HepG2 (cell line): Measurements from ENCODE around the gene KDM8. TPM values are rescaled to one million over a fixed set of nuclear protein-coding genes. Genes with fewer than 3 reads are reported as not detected.
A peak's percentile ranks its signal among the peaks of the same experiment; 100 is the strongest.

Experiments used
- AGO2 ChIP-seq: fragments of 200-400 bp; formaldehyde crosslinking; optimal IDR thresholded peaks from 2 replicates; pipeline ENCODE3; 2017; ENCODE audit warnings: mild to moderate bottlenecking, low read depth, low read length, moderate library complexity
- BHLHE40 ChIP-seq: IDR thresholded peaks from 2 replicates; pipeline ENCODE4 v1.6.1; 2011; ENCODE audit warnings: low read length, improper control_type of control experiment
- CBX1 ChIP-seq: IDR thresholded peaks from one replicate; pipeline ENCODE4 v1.6.1; 2016; ENCODE audit warnings: antibody characterized with exemption, low read depth
- HMGA1 ChIP-seq: sonication (generic); formaldehyde crosslinking; conservative IDR thresholded peaks from 2 replicates; pipeline ENCODE4 v1.4.0; 2020; ENCODE audit warnings: missing genetic modification reagents
- SNAI1 ChIP-seq: sonication (generic); formaldehyde crosslinking; IDR thresholded peaks from 2 replicates; pipeline ENCODE4 v1.5.0; 2020; ENCODE audit warnings: mild to moderate bottlenecking, missing genetic modification reagents, borderline replicate concordance
- ZNF350 ChIP-seq: sonication (generic); formaldehyde crosslinking; IDR thresholded peaks from 2 replicates; pipeline ENCODE4 v1.4.0; 2020; ENCODE audit warnings: mild to moderate bottlenecking, low read depth, missing genetic modification reagents, borderline replicate concordance
- polyA plus RNA-seq, 8 experiments: library from polyadenylated mRNA; depleted of rRNA in 3 of 8; stranded (reverse) in 7 of 8; unstranded in 1 of 8; fragments of >200 nt; fragmentation: Illumina TruSeq in 4 of 8; extraction: Trizol in 4 of 8; gene quantifications; 2 replicates each; pipeline versions ENCODE4 v1.2.1 to v1.2.3, GENCODE V29; 2011 to 2016; ENCODE audit warnings: low read depth in 4 of 8, missing spikeins in 1 of 8, mixed read lengths in 1 of 8; ENCODE audit not compliant: insufficient read depth in 1 of 8
- total RNA-seq, 5 experiments: library from RNA; depleted of rRNA; stranded (reverse); fragments of >200 nt; fragmentation: Illumina TruSeq; extraction: Trizol; gene quantifications; 2 replicates each; pipeline ENCODE4 v1.2.3, GENCODE V29; 2016; ENCODE audit warnings: low read depth in 1 of 5
- TF ChIP-seq, protein P1 (sequence below): sonication (generic); formaldehyde crosslinking; IDR thresholded peaks from 2 replicates; pipeline ENCODE4 v1.8.1; 2022; ENCODE audit warnings: low read depth, mild to moderate bottlenecking, missing genetic modification reagents
- TF ChIP-seq, protein P2 (sequence below): sonication (generic); formaldehyde crosslinking; IDR thresholded peaks from 2 replicates; pipeline ENCODE4 v1.4.0; 2020; ENCODE audit warnings: missing genetic modification reagents
- TF ChIP-seq, protein P3 (sequence below): sonication (generic); formaldehyde crosslinking; IDR thresholded peaks from 2 replicates; pipeline ENCODE4 v1.5.1; 2020; ENCODE audit warnings: missing genetic modification reagents, mild to moderate bottlenecking, borderline replicate concordance
- TF ChIP-seq, protein P4 (sequence below): sonication (generic); formaldehyde crosslinking; IDR thresholded peaks from 2 replicates; pipeline ENCODE4 v1.4.0; 2020; ENCODE audit warnings: mild to moderate bottlenecking, missing genetic modification reagents
- TF ChIP-seq, protein P5 (sequence below): sonication (generic); formaldehyde crosslinking; IDR thresholded peaks from 2 replicates; pipeline ENCODE4 v1.4.0; 2020; ENCODE audit warnings: missing genetic modification reagents, borderline replicate concordance
- TF ChIP-seq, protein P6 (sequence below): sonication (generic); IDR thresholded peaks from 2 replicates; pipeline ENCODE4 v1.6.1; 2016; ENCODE audit warnings: low read depth, borderline replicate concordance
- TF ChIP-seq, protein P7 (sequence below): sonication (generic); formaldehyde crosslinking; IDR thresholded peaks from 2 replicates; pipeline ENCODE4 v1.8.0; 2022; ENCODE audit warnings: mild to moderate bottlenecking, missing genetic modification reagents, borderline replicate concordance
- TF ChIP-seq, protein P8 (sequence below): sonication (generic); formaldehyde crosslinking; IDR thresholded peaks from 2 replicates; pipeline ENCODE4 v1.4.0; 2020; ENCODE audit warnings: mild to moderate bottlenecking, missing genetic modification reagents
- TF ChIP-seq, protein P9 (sequence below): sonication (generic); formaldehyde crosslinking; IDR thresholded peaks from 2 replicates; pipeline ENCODE4 v1.5.0; 2020; ENCODE audit warnings: missing genetic modification reagents, mild to moderate bottlenecking, borderline replicate concordance

The KDM8 gene
- total and polyA plus RNA-seq, 2 of the 13 experiments (the other 11 are each of a cell fraction or from before 2014, with no cell fraction given) = 3.3 to 8.6 TPM

DNA sequence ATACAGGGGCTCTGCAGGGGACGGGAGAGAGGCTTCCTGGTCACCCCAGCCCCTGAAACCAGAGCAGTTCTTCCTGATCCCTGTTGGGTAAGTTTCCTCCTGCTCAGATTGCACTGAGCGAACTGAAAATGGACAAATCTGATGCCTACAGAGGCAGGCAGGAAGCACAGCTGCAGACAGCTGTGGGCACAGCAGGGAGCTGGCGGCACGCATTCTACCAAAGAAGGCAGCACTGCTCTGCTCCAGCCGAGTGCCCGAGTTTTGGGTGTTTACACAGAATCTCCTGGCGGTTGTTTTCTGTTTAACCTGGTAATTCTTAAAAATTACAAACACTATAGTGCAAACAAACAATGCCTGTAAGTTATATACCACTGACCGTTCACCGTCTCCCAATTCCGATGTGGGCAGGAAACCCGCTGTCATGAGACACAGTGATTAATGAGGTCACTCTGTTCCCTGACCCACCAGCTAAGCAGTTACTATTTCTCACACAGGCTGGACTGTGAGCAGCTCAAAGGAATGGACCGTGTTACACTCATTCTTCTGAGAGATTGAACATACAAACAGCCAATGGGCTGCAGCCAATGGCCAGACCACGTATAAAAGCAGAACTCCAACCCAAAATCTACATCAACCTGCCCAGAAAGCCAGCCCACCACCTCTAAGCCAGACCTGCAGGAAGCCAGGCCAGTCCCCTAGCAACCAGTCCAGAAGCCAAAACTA is 39.7 kb downstream of the KDM8 start (continued):
- TF ChIP-seq, protein P1, sequence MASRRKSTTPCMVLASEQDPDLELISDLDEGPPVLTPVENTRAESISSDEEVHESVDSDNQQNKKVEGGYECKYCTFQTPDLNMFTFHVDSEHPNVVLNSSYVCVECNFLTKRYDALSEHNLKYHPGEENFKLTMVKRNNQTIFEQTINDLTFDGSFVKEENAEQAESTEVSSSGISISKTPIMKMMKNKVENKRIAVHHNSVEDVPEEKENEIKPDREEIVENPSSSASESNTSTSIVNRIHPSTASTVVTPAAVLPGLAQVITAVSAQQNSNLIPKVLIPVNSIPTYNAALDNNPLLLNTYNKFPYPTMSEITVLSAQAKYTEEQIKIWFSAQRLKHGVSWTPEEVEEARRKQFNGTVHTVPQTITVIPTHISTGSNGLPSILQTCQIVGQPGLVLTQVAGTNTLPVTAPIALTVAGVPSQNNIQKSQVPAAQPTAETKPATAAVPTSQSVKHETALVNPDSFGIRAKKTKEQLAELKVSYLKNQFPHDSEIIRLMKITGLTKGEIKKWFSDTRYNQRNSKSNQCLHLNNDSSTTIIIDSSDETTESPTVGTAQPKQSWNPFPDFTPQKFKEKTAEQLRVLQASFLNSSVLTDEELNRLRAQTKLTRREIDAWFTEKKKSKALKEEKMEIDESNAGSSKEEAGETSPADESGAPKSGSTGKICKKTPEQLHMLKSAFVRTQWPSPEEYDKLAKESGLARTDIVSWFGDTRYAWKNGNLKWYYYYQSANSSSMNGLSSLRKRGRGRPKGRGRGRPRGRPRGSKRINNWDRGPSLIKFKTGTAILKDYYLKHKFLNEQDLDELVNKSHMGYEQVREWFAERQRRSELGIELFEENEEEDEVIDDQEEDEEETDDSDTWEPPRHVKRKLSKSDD (CRISPR knock-in tag) = no peak
- TF ChIP-seq ZNF350 (no peak), AGO2 (no peak), BHLHE40 (no peak), CBX1 (no peak), HMGA1 (CRISPR knock-in tag) (no peak), SNAI1 (CRISPR knock-in tag) (no peak)
- TF ChIP-seq, protein P2, sequence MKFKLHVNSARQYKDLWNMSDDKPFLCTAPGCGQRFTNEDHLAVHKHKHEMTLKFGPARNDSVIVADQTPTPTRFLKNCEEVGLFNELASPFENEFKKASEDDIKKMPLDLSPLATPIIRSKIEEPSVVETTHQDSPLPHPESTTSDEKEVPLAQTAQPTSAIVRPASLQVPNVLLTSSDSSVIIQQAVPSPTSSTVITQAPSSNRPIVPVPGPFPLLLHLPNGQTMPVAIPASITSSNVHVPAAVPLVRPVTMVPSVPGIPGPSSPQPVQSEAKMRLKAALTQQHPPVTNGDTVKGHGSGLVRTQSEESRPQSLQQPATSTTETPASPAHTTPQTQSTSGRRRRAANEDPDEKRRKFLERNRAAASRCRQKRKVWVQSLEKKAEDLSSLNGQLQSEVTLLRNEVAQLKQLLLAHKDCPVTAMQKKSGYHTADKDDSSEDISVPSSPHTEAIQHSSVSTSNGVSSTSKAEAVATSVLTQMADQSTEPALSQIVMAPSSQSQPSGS (CRISPR knock-in tag) = no peak; the same call in 1 of the 2 replicates
- TF ChIP-seq, protein P3, sequence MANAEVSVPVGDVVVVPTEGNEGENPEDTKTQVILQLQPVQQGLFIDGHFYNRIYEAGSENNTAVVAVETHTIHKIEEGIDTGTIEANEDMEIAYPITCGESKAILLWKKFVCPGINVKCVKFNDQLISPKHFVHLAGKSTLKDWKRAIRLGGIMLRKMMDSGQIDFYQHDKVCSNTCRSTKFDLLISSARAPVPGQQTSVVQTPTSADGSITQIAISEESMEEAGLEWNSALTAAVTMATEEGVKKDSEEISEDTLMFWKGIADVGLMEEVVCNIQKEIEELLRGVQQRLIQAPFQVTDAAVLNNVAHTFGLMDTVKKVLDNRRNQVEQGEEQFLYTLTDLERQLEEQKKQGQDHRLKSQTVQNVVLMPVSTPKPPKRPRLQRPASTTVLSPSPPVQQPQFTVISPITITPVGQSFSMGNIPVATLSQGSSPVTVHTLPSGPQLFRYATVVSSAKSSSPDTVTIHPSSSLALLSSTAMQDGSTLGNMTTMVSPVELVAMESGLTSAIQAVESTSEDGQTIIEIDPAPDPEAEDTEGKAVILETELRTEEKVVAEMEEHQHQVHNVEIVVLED (CRISPR knock-in tag) = no peak
- TF ChIP-seq, protein P4, sequence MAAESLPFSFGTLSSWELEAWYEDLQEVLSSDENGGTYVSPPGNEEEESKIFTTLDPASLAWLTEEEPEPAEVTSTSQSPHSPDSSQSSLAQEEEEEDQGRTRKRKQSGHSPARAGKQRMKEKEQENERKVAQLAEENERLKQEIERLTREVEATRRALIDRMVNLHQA = no peak
- TF ChIP-seq, protein P5, sequence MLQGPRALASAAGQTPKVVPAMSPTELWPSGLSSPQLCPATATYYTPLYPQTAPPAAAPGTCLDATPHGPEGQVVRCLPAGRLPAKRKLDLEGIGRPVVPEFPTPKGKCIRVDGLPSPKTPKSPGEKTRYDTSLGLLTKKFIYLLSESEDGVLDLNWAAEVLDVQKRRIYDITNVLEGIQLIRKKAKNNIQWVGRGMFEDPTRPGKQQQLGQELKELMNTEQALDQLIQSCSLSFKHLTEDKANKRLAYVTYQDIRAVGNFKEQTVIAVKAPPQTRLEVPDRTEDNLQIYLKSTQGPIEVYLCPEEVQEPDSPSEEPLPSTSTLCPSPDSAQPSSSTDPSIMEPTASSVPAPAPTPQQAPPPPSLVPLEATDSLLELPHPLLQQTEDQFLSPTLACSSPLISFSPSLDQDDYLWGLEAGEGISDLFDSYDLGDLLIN (CRISPR knock-in tag) = no peak
- TF ChIP-seq, protein P6, sequence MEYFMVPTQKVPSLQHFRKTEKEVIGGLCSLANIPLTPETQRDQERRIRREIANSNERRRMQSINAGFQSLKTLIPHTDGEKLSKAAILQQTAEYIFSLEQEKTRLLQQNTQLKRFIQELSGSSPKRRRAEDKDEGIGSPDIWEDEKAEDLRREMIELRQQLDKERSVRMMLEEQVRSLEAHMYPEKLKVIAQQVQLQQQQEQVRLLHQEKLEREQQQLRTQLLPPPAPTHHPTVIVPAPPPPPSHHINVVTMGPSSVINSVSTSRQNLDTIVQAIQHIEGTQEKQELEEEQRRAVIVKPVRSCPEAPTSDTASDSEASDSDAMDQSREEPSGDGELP = peak; percentile 23; the same call in 1 of the 2 replicates
- TF ChIP-seq, protein P7, sequence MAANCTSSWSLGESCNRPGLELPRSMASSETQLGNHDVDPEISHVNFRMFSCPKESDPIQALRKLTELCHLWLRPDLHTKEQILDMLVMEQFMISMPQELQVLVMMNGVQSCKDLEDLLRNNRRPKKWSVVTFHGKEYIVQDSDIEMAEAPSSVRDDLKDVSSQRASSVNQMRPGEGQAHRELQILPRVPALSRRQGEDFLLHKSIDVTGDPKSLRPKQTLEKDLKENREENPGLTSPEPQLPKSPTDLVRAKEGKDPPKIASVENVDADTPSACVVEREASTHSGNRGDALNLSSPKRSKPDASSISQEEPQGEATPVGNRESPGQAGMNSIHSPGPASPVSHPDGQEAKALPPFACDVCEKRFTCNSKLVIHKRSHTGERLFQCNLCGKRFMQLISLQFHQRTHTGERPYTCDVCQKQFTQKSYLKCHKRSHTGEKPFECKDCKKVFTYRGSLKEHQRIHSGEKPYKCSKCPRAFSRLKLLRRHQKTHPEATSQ = no peak
- TF ChIP-seq, protein P8, sequence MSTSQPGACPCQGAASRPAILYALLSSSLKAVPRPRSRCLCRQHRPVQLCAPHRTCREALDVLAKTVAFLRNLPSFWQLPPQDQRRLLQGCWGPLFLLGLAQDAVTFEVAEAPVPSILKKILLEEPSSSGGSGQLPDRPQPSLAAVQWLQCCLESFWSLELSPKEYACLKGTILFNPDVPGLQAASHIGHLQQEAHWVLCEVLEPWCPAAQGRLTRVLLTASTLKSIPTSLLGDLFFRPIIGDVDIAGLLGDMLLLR (CRISPR knock-in tag) = no peak
- TF ChIP-seq, protein P9, sequence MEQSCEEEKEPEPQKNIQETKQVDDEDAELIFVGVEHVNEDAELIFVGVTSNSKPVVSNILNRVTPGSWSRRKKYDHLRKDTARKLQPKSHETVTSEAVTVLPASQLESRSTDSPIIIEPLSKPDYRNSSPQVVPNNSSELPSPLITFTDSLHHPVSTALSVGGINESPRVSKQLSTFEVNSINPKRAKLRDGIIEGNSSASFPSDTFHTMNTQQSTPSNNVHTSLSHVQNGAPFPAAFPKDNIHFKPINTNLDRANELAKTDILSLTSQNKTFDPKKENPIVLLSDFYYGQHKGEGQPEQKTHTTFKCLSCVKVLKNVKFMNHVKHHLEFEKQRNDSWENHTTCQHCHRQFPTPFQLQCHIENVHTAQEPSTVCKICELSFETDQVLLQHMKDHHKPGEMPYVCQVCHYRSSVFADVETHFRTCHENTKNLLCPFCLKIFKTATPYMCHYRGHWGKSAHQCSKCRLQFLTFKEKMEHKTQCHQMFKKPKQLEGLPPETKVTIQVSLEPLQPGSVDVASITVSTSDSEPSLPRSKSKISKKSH (CRISPR knock-in tag) = no peak
